HCT116 (cell line): ENCODE results near the gene CTIF.

Experiments used
- ATF3 ChIP-seq: IDR thresholded peaks from 2 replicates; pipeline ENCODE4 v1.6.1; 2012
- CTCF ChIP-seq, 3 experiments: fragments of 200-600 bp in 1 of 3; sonication (generic) in 1 of 3; IDR thresholded peaks in 2 of 3; conservative IDR thresholded peaks in 1 of 3; 2 replicates each; pipeline ENCODE4 v1.5.1; 2012 to 2017; ENCODE audit warnings: low read depth in 2 of 3, low read length in 2 of 3, antibody characterized with exemption in 1 of 3, borderline replicate concordance in 1 of 3, control low read depth in 1 of 3, mild to moderate bottlenecking in 1 of 3, mixed read lengths in 1 of 3, mixed run types in 1 of 3, moderate library complexity in 1 of 3; ENCODE audit not compliant: insufficient read depth in 1 of 3
- EGR1 ChIP-seq: IDR thresholded peaks from 2 replicates; pipeline ENCODE4 v1.6.1; 2012; ENCODE audit warnings: low read depth
- EZH2phosphoT487 ChIP-seq: fragments of 200-600 bp; IDR thresholded peaks from 2 replicates; pipeline ENCODE4 v1.6.1; 2018; ENCODE audit warnings: antibody characterized with exemption, borderline replicate concordance
- POLR2A ChIP-seq: IDR thresholded peaks from 2 replicates; pipeline ENCODE4 v1.7.0; 2011; ENCODE audit warnings: borderline replicate concordance; ENCODE audit not compliant: insufficient read depth, insufficient read length; ENCODE audit errors: extremely low read depth
- RAD21 ChIP-seq: IDR thresholded peaks from 2 replicates; pipeline ENCODE4 v1.6.1; 2012; ENCODE audit warnings: low read depth, mild to moderate bottlenecking
- REST ChIP-seq: IDR thresholded peaks from 2 replicates; pipeline ENCODE4 v1.6.1; 2012; ENCODE audit warnings: low read depth
- SIN3A ChIP-seq: IDR thresholded peaks from 2 replicates; pipeline ENCODE4 v1.6.1; 2012; ENCODE audit warnings: low read depth
- SP1 ChIP-seq: IDR thresholded peaks from 2 replicates; pipeline ENCODE4 v1.6.1; 2012; ENCODE audit warnings: low read depth
- SRF ChIP-seq: IDR thresholded peaks from 2 replicates; pipeline ENCODE4 v1.6.1; 2012; ENCODE audit warnings: low read depth
- ZNF274 ChIP-seq: fragments of 200-500 bp; sonication (Bioruptor generic); IDR thresholded peaks from 2 replicates; pipeline ENCODE4 v1.6.1; 2014; ENCODE audit warnings: mild to moderate bottlenecking, low read depth, low read length, inconsistent platforms

GRCh38 chr18:48757367-48757766, 218.5 kb downstream of the CTIF start:
- TF ChIP-seq POLR2A (no peak), REST (no peak), EZH2phosphoT487 (no peak), ATF3 (no peak), CTCF (IDR thresholded peaks at IDR 0.05 in 2 of 3, conservative IDR thresholded peaks at IDR 0.05 in 1 of 3; ENCODE audit: borderline replicate concordance in 1 of 3, insufficient read depth in 1 of 3, low read depth in 2 of 3, low read length in 2 of 3) (no peak), ZNF274 (no peak), SP1 (no peak), SIN3A (no peak), SRF (no peak), RAD21 (no peak), EGR1 (no peak)
